Lung (tissue), 12 donors: ENCODE measurements around the gene MARCHF5. TPM values are rescaled to one million over a fixed set of nuclear protein-coding genes. Genes with fewer than 3 reads are reported as not detected.
A peak's percentile ranks its signal among the peaks of the same experiment; 100 is the strongest.

Experiments
- ATAC-seq: fragments of 200-7000 bp; cut with Tn5 transposase; one replicate; pipeline ENCODE4 v1.9.1; 2020; ENCODE audit warnings: moderate number of reproducible peaks; ENCODE audit not compliant: insufficient read depth, low FRiP score
- DNase-seq, 3 donors: peaks; one replicate each; pipeline ENCODE4 v3.0.0-alpha.2; 2013 to 2017
- H3K27ac ChIP-seq, 2 donors: one replicate each; pipeline ENCODE4 v1.5.1; 2013; ENCODE audit warnings: mild to moderate bottlenecking in 2 of 2, moderate library complexity in 2 of 2, control low read depth in 1 of 2, inconsistent platforms in 1 of 2, low read depth in 1 of 2, low read length in 1 of 2
- H3K27me3 ChIP-seq, 3 donors: one replicate each; pipeline ENCODE4 v1.5.1; 2013; ENCODE audit warnings: low read length in 2 of 3; ENCODE audit not compliant: control insufficient read depth in 3 of 3, insufficient read depth in 3 of 3
- H3K36me3 ChIP-seq, 4 donors: one replicate each; pipeline ENCODE4 v1.5.1; 2013; ENCODE audit warnings: low read length in 4 of 4, mild to moderate bottlenecking in 1 of 4, moderate library complexity in 1 of 4; ENCODE audit not compliant: control insufficient read depth in 4 of 4, insufficient read depth in 4 of 4
- H3K4me1 ChIP-seq, 5 donors: one replicate each; pipeline ENCODE4 v1.5.1; 2013; ENCODE audit warnings: low read length in 5 of 5, mild to moderate bottlenecking in 2 of 5, moderate library complexity in 1 of 5; ENCODE audit not compliant: control insufficient read depth in 5 of 5, insufficient read depth in 5 of 5
- H3K4me3 ChIP-seq: one replicate; pipeline ENCODE4 v1.5.1; 2013; ENCODE audit warnings: mild to moderate bottlenecking, control low read depth, moderate library complexity
- H3K9ac ChIP-seq, 2 donors: one replicate each; pipeline ENCODE4 v1.5.1; 2013; ENCODE audit warnings: low read length in 2 of 2, control low read depth in 1 of 2; ENCODE audit not compliant: insufficient read depth in 1 of 2
- H3K9me3 ChIP-seq, 4 donors: one replicate each; pipeline ENCODE4 v1.5.1; 2013; ENCODE audit warnings: low read length in 3 of 4, mild to moderate bottlenecking in 1 of 4, moderate library complexity in 1 of 4; ENCODE audit not compliant: control insufficient read depth in 4 of 4, insufficient read depth in 3 of 4
- WGBS, 2 donors: extraction: QIAGEN DNeasy Blood & Tissue Kit; methylation state at CpG; one replicate each; pipeline ENCODE4 v1.1.7; 2013; 5-methylcytosine and 5-hydroxymethylcytosine counted together
- polyA plus RNA-seq, 2 donors: library from polyadenylated mRNA; stranded (reverse); fragments of 200-250 nt; gene quantifications; one replicate each; pipeline ENCODE4 v1.2.1, GENCODE V29; 2013
- total RNA-seq, 2 donors: library from RNA; depleted of rRNA in 1 of 2; stranded (reverse); fragments of >200 nt in 1 of 2; gene quantifications; one replicate each; pipeline ENCODE4 v1.2.1, GENCODE V29; 2014 to 2021
- TF ChIP-seq, protein P1 (sequence below): IDR thresholded peaks from 2 replicates; pipeline ENCODE4 v1.5.1; 2012; ENCODE audit warnings: mild to moderate bottlenecking; ENCODE audit errors: control extremely low read depth, extremely low read depth
- donor health status: control.
- donor health status: control.
- donor health status: Bipolar disorder and iron deficiency.
- donor health status: healthy.
- donor health status: DM: yes; HTN: yes; CAD: no.

MARCHF5 gene
- total and polyA plus RNA-seq, 4 donors: 10.0 to 38.1 (median 22.9) TPM

DNA sequence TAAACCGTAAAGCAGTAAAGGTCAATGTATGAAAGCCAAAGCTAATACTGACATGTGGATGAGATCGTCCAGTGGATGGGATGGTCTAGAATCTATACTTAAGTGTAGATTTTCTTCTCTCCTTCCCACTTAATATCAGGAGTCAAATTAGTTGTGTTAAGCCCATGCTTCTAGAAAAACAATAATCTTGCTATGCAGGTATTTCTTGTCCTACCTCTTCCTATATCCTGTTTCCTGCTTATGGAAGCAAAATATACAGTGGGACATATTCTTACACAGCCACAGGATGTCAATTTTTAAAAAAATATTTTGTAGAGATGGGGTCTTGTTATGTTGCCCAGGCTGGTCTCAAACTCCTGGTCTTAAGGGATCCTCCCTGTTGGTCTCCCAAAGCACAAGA, 27.6 kb upstream of the MARCHF5 start:
- H3K27me3 ChIP-seq: no peaks in the 10 kb centered on the region
- H3K4me3 ChIP-seq: no peak overlapping the region
- 98% methylated on average over 2 of the region's 2 CpGs for WGBS, 2 donors
- no peak overlapping the region for H3K9ac ChIP-seq
- H3K4me1 ChIP-seq: peaks cover 0 to 3% (median 0%) of the 10 kb centered on the region in 5 donors
- DNase-seq (no peak), ATAC-seq (no peak)
- H3K9me3 ChIP-seq: no peaks in the 10 kb centered on the region
- TF ChIP-seq, protein P1, sequence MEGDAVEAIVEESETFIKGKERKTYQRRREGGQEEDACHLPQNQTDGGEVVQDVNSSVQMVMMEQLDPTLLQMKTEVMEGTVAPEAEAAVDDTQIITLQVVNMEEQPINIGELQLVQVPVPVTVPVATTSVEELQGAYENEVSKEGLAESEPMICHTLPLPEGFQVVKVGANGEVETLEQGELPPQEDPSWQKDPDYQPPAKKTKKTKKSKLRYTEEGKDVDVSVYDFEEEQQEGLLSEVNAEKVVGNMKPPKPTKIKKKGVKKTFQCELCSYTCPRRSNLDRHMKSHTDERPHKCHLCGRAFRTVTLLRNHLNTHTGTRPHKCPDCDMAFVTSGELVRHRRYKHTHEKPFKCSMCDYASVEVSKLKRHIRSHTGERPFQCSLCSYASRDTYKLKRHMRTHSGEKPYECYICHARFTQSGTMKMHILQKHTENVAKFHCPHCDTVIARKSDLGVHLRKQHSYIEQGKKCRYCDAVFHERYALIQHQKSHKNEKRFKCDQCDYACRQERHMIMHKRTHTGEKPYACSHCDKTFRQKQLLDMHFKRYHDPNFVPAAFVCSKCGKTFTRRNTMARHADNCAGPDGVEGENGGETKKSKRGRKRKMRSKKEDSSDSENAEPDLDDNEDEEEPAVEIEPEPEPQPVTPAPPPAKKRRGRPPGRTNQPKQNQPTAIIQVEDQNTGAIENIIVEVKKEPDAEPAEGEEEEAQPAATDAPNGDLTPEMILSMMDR: no peak
- H3K27ac ChIP-seq: no peak overlapping the region
- no peaks in the 10 kb centered on the region for H3K36me3 ChIP-seq

DNA sequence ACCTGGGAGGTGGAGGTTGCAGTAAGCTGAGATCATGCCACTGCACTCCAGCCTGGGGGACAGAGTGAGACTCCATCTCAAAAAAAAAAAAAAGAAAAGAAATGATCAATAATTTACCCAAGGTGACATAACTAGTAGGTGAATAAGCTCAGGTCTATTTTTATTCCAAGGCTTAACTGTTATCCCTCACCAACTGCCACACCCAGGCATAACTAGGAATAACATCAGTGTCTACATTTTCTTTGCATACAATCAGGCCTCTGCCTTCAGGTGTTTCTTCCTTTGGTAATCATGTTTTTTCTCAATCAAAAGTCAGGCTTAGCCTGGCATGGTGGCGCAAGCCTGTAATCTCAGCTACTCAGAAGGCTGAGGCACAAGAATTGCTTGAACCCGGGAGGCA, 26.7 kb upstream of the MARCHF5 start:
- Histone ChIP-seq H3K4me1 (peaks cover 0 to 3% (median 0%) of the 10 kb centered on the region in 5 donors), H3K27ac (no peak overlapping the region), H3K9me3 (no peaks in the 10 kb centered on the region), H3K9ac (no peak overlapping the region), H3K27me3 (no peaks in the 10 kb centered on the region), H3K4me3 (no peak overlapping the region), H3K36me3 (no peaks in the 10 kb centered on the region)
- WGBS, 2 donors: 98 to 99% methylated on average over 2 of the region's 2 CpGs
- DNase-seq: no peak
- no peak for ATAC-seq
- TF ChIP-seq, protein P1: no peak

DNA sequence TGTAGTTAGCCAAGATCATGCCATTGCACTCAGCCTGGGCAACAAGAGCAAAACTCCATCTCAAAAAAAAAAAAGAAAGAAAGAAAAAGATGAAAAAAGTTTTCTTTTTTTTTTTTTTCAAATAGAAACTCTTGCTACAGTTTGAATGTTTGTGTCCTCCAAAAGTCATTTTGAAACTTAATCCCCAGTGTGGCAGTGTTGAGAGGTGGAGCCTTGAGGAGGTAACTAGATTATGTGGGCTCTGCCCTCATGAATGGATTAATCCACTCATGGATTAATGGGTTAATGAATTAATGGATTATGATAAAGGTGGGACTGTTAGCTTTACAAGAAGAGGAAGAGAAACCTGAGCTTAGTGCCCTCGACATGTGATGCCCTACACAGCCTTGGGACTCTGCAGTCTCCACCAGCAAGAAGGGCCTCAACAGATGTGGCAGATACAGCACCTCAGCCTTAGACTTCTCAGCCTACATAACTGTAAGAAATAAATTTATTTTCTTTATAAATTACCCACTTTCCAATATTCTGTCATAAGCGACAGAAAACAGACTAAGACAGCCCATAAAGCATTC, 25.2 kb upstream of the MARCHF5 start:
- no peaks in the 10 kb centered on the region for H3K27me3 ChIP-seq
- no peaks in the 10 kb centered on the region for H3K9me3 ChIP-seq
- H3K4me1 ChIP-seq: peaks cover 0 to 3% (median 0%) of the 10 kb centered on the region in 5 donors
- 67 to 81% methylated on average over 2 of the region's 2 CpGs for WGBS, 2 donors
- H3K36me3 ChIP-seq: no peaks in the 10 kb centered on the region
- no peak overlapping the region for H3K4me3 ChIP-seq
- no peak overlapping the region for H3K27ac ChIP-seq
- TF ChIP-seq, protein P1: no peak
- DNase-seq: no peak
- no peak for ATAC-seq
- no peak overlapping the region for H3K9ac ChIP-seq

DNA sequence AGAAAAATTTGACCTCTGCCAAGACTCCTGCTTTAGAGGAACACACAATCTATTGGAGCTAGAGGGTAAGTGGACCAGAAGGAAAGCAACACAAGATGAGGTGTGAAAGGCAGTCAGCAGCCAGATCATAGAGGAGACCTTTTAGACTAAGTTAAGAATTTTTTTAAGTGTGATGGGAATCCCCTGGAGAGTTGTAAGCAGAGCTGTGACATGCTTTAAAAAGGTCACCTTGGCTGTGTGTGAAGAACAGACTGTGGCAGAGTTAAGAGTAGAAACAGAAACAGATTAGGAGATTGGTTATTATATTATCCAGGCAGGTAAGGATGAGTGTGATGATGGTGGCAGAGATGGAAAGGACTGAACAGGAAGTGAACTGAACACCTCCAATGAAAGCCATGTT, 23.6 kb upstream of the MARCHF5 start:
- ATAC-seq: no peak
- peak overlapping the region in 1 of 2 donors; percentile 54 for H3K27ac ChIP-seq
- peaks cover 0 to 3% (median 0%) of the 10 kb centered on the region in 5 donors for H3K4me1 ChIP-seq
- H3K36me3 ChIP-seq: no peaks in the 10 kb centered on the region
- TF ChIP-seq, protein P1: no peak
- no peaks in the 10 kb centered on the region for H3K9me3 ChIP-seq
- DNase-seq: peak in 1 of 3 donors; percentile 3
- H3K4me3 ChIP-seq: no peak overlapping the region
- H3K9ac ChIP-seq: no peak overlapping the region
- H3K27me3 ChIP-seq: no peaks in the 10 kb centered on the region
